HEK293 (cell line): ENCODE results near the gene DIS3L2.

ENCODE experiments used
- CTCF ChIA-PET: fragments of 350-600 bp; formaldehyde crosslinking; extraction: SDS; loops from one replicate; lab custom pipeline; 2021; ENCODE audit warnings: antibody characterized with exemption; lab: Yijun Ruan, JAX
- POLR2A ChIA-PET: fragments of 300-600 bp; formaldehyde crosslinking; extraction: SDS; loops from one replicate; lab custom pipeline; 2020; ENCODE audit warnings: antibody characterized with exemption, inconsistent platforms; lab: Yijun Ruan, JAX
- H3K27ac ChIP-seq: fragments of 200-500 bp; sonication (Bioruptor generic); 2 replicates; pipeline ENCODE4 v1.5.1; 2014; ENCODE audit warnings: low read depth, low read length, control low read depth, inconsistent platforms; ENCODE audit errors: extremely low read depth
- H3K36me3 ChIP-seq, 2 experiments: fragments of 200-500 bp in 1 of 2; sonication (Bioruptor generic) in 1 of 2; 1 replicate in 1 of 2; 2 replicates in 1 of 2; pipeline ENCODE4 v1.5.1; 2014 to 2017; ENCODE audit warnings: inconsistent platforms in 2 of 2, low read length in 2 of 2; ENCODE audit not compliant: control insufficient read depth in 2 of 2, insufficient read depth in 1 of 2
- H3K4me1 ChIP-seq: fragments of 200-500 bp; sonication (Bioruptor generic); 2 replicates; pipeline ENCODE4 v1.5.1; 2014; ENCODE audit warnings: mild to moderate bottlenecking, low read length, inconsistent platforms; ENCODE audit not compliant: control insufficient read depth, insufficient read depth
- H3K4me3 ChIP-seq: 2 replicates; pipeline ENCODE4 v1.5.1; 2011; ENCODE audit warnings: low read depth, mild to moderate bottlenecking, control low read depth, low read length, moderate library complexity
- H3K9me3 ChIP-seq: fragments of 200-500 bp; sonication (Bioruptor generic); 2 replicates; pipeline ENCODE4 v1.5.1; 2014; ENCODE audit warnings: low read depth, low read length, inconsistent platforms; ENCODE audit not compliant: control insufficient read depth, insufficient read depth
- FEZF1 ChIP-seq: fragments of 450-650 bp; formaldehyde crosslinking; IDR thresholded peaks from 2 replicates; pipeline ENCODE4 v1.5.1; 2016; ENCODE audit warnings: missing biosample characterization, missing genetic modification characterization
- GLI2 ChIP-seq: fragments of 450-650 bp; formaldehyde crosslinking; IDR thresholded peaks from 2 replicates; pipeline ENCODE4; 2017; ENCODE audit warnings: missing biosample characterization, missing genetic modification characterization, low read depth, borderline replicate concordance
- IKZF3 ChIP-seq: fragments of 450-650 bp; IDR thresholded peaks from 2 replicates; pipeline ENCODE4 v1.5.0; 2018; ENCODE audit warnings: missing biosample characterization, mild to moderate bottlenecking, missing genetic modification characterization, moderate library complexity
- KLF7 ChIP-seq: fragments of 450-650 bp; formaldehyde crosslinking; IDR thresholded peaks from 2 replicates; pipeline ENCODE4 v1.5.1; 2016; ENCODE audit warnings: missing biosample characterization, missing genetic modification characterization, borderline replicate concordance
- KLF9 ChIP-seq: fragments of 450-650 bp; formaldehyde crosslinking; IDR thresholded peaks from 2 replicates; pipeline ENCODE4 v1.5.1; 2016; ENCODE audit warnings: missing biosample characterization, missing genetic modification characterization, low read depth
- MEIS1 ChIP-seq: sonication (generic); formaldehyde crosslinking; IDR thresholded peaks from 2 replicates; pipeline ENCODE4 v1.8.1; 2022; ENCODE audit warnings: missing genetic modification reagents, mild to moderate bottlenecking, borderline replicate concordance
- OVOL3 ChIP-seq: fragments of 450-650 bp; formaldehyde crosslinking; IDR thresholded peaks from 2 replicates; pipeline ENCODE4 v1.5.1; 2016; ENCODE audit warnings: missing biosample characterization, missing genetic modification characterization
- TCF7L2 ChIP-seq: IDR thresholded peaks from 2 replicates; pipeline ENCODE4 v1.6.1; 2011; ENCODE audit warnings: low read depth, mild to moderate bottlenecking, inconsistent platforms, low read length, moderate library complexity, borderline replicate concordance
- YY1 ChIP-seq: fragments of 450-650 bp; formaldehyde crosslinking; IDR thresholded peaks from 2 replicates; pipeline ENCODE4 v1.5.1; 2018; ENCODE audit warnings: missing biosample characterization, missing genetic modification characterization
- ZBTB7A ChIP-seq: fragments of 450-650 bp; formaldehyde crosslinking; IDR thresholded peaks from 2 replicates; pipeline ENCODE4 v1.5.1; 2016; ENCODE audit warnings: low read depth, missing biosample characterization, missing genetic modification characterization
- ZFP69B ChIP-seq: fragments of 450-650 bp; formaldehyde crosslinking; IDR thresholded peaks from 2 replicates; pipeline ENCODE4 v1.5.1; 2016; ENCODE audit warnings: missing biosample characterization, missing genetic modification characterization
- ZNF112 ChIP-seq: fragments of 450-650 bp; formaldehyde crosslinking; IDR thresholded peaks from 2 replicates; pipeline ENCODE4 v1.5.0; 2017; ENCODE audit warnings: missing biosample characterization, missing genetic modification characterization
- ZNF16 ChIP-seq: fragments of 450-650 bp; formaldehyde crosslinking; IDR thresholded peaks from 2 replicates; pipeline ENCODE4 v1.5.1; 2016; ENCODE audit warnings: low read depth, missing biosample characterization, missing genetic modification characterization
- ZNF169 ChIP-seq: fragments of 450-650 bp; formaldehyde crosslinking; IDR thresholded peaks from 2 replicates; pipeline ENCODE4 v1.5.1; 2016; ENCODE audit warnings: missing biosample characterization, missing genetic modification characterization
- ZNF174 ChIP-seq: fragments of 450-650 bp; formaldehyde crosslinking; IDR thresholded peaks from 2 replicates; pipeline ENCODE4 v1.5.0; 2017; ENCODE audit warnings: missing biosample characterization, mild to moderate bottlenecking, missing genetic modification characterization
- ZNF175 ChIP-seq: fragments of 450-650 bp; formaldehyde crosslinking; IDR thresholded peaks from 2 replicates; pipeline ENCODE4 v1.5.1; 2016; ENCODE audit warnings: missing biosample characterization, missing genetic modification characterization
- ZNF23 ChIP-seq: fragments of 450-650 bp; formaldehyde crosslinking; IDR thresholded peaks from 2 replicates; pipeline ENCODE4 v1.5.1; 2016; ENCODE audit warnings: missing biosample characterization, missing genetic modification characterization, borderline replicate concordance
- ZNF341 ChIP-seq: fragments of 450-650 bp; formaldehyde crosslinking; IDR thresholded peaks from 2 replicates; pipeline ENCODE4; 2016; ENCODE audit warnings: low read depth, missing biosample characterization, missing genetic modification characterization
- ZNF354C ChIP-seq: fragments of 450-650 bp; formaldehyde crosslinking; IDR thresholded peaks from 2 replicates; pipeline ENCODE4 v1.5.1; 2016; ENCODE audit warnings: missing biosample characterization, missing genetic modification characterization, low read depth, borderline replicate concordance
- ZNF404 ChIP-seq: fragments of 450-650 bp; formaldehyde crosslinking; IDR thresholded peaks from 2 replicates; pipeline ENCODE4 v1.5.1; 2017; ENCODE audit warnings: missing biosample characterization, missing genetic modification characterization
- ZNF701 ChIP-seq: fragments of 450-650 bp; formaldehyde crosslinking; IDR thresholded peaks from 2 replicates; pipeline ENCODE4 v1.5.1; 2016; ENCODE audit warnings: missing biosample characterization, missing genetic modification characterization
- TF ChIP-seq, protein P1 (sequence below): fragments of 450-650 bp; formaldehyde crosslinking; IDR thresholded peaks from 2 replicates; pipeline ENCODE4 v1.5.1; 2017; ENCODE audit warnings: missing biosample characterization, missing genetic modification characterization
- TF ChIP-seq, protein P2 (sequence below): fragments of 450-650 bp; formaldehyde crosslinking; IDR thresholded peaks from 2 replicates; pipeline ENCODE4 v1.5.1; 2017; ENCODE audit warnings: missing biosample characterization, missing genetic modification characterization
- TF ChIP-seq, protein P3 (sequence below): fragments of 450-650 bp; formaldehyde crosslinking; IDR thresholded peaks from 2 replicates; pipeline ENCODE4 v1.5.1; 2016; ENCODE audit warnings: missing biosample characterization, missing genetic modification characterization
- TF ChIP-seq, protein P4 (sequence below): fragments of 450-650 bp; formaldehyde crosslinking; IDR thresholded peaks from 2 replicates; pipeline ENCODE4 v1.5.1; 2016; ENCODE audit warnings: missing biosample characterization, missing genetic modification characterization
- TF ChIP-seq, protein P5 (sequence below): fragments of 450-650 bp; formaldehyde crosslinking; IDR thresholded peaks from 2 replicates; pipeline ENCODE4 v1.5.1; 2016; ENCODE audit warnings: missing biosample characterization, missing genetic modification characterization
- TF ChIP-seq, protein P6 (sequence below): fragments of 450-650 bp; formaldehyde crosslinking; IDR thresholded peaks from 2 replicates; pipeline ENCODE4 v1.5.1; 2016; ENCODE audit warnings: missing biosample characterization, missing genetic modification characterization

Gene DIS3L2

DNA sequence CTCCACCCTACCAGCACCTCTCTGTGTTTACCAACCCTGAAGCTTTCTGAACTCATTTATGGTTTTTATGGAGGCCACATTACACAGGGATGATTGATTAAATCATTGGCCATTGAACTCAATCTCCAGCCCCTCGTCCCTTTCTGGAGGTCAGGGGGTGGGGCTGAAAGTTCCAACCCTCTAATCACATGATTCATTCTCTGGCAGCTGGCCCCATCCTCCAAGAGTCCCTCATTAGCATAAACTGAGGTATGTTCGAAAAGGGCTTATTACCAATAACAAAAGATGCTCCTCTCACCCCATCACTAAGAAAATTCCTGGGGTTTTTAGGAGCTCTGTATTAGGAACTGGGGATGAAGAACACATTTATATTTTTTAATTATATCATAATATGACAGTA lies 92.3 kb downstream of the DIS3L2 start (continued):
- TF ChIP-seq, protein P1, sequence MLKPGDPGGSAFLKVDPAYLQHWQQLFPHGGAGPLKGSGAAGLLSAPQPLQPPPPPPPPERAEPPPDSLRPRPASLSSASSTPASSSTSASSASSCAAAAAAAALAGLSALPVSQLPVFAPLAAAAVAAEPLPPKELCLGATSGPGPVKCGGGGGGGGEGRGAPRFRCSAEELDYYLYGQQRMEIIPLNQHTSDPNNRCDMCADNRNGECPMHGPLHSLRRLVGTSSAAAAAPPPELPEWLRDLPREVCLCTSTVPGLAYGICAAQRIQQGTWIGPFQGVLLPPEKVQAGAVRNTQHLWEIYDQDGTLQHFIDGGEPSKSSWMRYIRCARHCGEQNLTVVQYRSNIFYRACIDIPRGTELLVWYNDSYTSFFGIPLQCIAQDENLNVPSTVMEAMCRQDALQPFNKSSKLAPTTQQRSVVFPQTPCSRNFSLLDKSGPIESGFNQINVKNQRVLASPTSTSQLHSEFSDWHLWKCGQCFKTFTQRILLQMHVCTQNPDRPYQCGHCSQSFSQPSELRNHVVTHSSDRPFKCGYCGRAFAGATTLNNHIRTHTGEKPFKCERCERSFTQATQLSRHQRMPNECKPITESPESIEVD (tag by site-specific recombination): no peak
- TF ChIP-seq ZNF16 (tag by site-specific recombination) (no peak), ZNF341 (no peak), YY1 (tag by site-specific recombination) (no peak), ZNF112 (no peak), IKZF3 (tag by site-specific recombination) (no peak), ZNF23 (tag by site-specific recombination) (no peak), MEIS1 (no peak), KLF7 (tag by site-specific recombination) (no peak), ZNF701 (no peak), ZNF404 (tag by site-specific recombination) (no peak)
- TF ChIP-seq, protein P2, sequence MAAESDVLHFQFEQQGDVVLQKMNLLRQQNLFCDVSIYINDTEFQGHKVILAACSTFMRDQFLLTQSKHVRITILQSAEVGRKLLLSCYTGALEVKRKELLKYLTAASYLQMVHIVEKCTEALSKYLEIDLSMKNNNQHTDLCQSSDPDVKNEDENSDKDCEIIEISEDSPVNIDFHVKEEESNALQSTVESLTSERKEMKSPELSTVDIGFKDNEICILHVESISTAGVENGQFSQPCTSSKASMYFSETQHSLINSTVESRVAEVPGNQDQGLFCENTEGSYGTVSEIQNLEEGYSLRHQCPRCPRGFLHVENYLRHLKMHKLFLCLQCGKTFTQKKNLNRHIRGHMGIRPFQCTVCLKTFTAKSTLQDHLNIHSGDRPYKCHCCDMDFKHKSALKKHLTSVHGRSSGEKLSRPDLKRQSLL (tag by site-specific recombination): no peak
- TF ChIP-seq, protein P3, sequence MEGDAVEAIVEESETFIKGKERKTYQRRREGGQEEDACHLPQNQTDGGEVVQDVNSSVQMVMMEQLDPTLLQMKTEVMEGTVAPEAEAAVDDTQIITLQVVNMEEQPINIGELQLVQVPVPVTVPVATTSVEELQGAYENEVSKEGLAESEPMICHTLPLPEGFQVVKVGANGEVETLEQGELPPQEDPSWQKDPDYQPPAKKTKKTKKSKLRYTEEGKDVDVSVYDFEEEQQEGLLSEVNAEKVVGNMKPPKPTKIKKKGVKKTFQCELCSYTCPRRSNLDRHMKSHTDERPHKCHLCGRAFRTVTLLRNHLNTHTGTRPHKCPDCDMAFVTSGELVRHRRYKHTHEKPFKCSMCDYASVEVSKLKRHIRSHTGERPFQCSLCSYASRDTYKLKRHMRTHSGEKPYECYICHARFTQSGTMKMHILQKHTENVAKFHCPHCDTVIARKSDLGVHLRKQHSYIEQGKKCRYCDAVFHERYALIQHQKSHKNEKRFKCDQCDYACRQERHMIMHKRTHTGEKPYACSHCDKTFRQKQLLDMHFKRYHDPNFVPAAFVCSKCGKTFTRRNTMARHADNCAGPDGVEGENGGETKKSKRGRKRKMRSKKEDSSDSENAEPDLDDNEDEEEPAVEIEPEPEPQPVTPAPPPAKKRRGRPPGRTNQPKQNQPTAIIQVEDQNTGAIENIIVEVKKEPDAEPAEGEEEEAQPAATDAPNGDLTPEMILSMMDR: no peak
- TF ChIP-seq, protein P4, sequence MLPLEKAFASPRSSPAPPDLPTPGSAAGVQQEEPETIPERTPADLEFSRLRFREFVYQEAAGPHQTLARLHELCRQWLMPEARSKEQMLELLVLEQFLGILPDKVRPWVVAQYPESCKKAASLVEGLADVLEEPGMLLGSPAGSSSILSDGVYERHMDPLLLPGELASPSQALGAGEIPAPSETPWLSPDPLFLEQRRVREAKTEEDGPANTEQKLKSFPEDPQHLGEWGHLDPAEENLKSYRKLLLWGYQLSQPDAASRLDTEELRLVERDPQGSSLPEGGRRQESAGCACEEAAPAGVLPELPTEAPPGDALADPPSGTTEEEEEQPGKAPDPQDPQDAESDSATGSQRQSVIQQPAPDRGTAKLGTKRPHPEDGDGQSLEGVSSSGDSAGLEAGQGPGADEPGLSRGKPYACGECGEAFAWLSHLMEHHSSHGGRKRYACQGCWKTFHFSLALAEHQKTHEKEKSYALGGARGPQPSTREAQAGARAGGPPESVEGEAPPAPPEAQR: no peak
- TF ChIP-seq, all 188 proteins: peak for 0

DNA sequence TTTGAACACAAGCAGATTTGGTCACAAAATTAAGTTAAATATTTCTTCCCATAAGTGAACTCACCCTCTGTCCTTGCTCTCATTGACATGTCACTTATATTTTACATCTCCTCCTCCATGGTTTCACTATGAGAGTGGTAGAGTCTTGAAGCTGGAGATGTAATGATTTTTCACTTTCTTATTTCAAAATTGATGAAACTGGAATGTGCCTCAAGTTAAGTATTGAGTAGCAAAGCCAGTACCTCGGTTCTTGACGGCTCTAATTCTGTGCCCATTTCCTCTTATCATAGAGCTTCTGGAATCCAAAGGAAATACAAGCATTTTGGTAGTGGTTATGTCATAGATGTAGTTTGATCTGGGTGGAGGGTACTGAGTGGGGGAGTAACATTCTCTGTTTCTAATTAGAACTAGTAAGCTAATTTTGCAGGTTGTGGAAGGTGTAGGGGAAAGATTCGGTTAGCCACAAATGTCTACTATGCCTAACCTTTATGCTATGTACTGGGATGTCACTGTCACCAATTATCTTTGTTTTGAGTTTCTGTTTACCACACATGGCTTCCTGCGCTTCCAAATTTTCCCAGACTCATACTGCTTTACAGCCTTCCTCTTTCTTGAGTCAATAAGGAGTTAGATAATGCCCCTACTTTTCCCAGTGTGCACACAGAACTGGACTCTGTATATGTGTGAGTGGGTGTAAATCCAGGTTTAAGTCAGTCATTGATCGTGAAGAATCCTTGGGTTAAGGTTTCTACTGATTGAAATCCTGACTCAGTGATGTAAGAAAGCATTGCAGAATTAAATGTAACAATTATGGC lies 96.8 kb downstream of the DIS3L2 start:
- no peaks in the 10 kb centered on the region for H3K9me3 ChIP-seq
- ChIA-PET POLR2A (no interaction called here), CTCF (interaction anchor here (0.7 to 0.9 kb wide), 2 partner anchors 29 to 128 kb away, joined by 3 read pairs; no protein-coding TSS in a partner anchor)
- no peak overlapping the region for H3K27ac ChIP-seq
- no peaks in the 10 kb centered on the region for H3K36me3 ChIP-seq
- H3K4me1 ChIP-seq: no peaks in the 10 kb centered on the region; the same call in 1 of the 2 replicates
- no peak overlapping the region for H3K4me3 ChIP-seq
- TF ChIP-seq KLF9 (tag by site-specific recombination): no peak
- no peak for TF ChIP-seq ZNF174 (tag by site-specific recombination)
- TF ChIP-seq TCF7L2: no peak
- no peak for TF ChIP-seq ZBTB7A (tag by site-specific recombination)
- no peak for TF ChIP-seq ZNF175
- TF ChIP-seq, protein P5, sequence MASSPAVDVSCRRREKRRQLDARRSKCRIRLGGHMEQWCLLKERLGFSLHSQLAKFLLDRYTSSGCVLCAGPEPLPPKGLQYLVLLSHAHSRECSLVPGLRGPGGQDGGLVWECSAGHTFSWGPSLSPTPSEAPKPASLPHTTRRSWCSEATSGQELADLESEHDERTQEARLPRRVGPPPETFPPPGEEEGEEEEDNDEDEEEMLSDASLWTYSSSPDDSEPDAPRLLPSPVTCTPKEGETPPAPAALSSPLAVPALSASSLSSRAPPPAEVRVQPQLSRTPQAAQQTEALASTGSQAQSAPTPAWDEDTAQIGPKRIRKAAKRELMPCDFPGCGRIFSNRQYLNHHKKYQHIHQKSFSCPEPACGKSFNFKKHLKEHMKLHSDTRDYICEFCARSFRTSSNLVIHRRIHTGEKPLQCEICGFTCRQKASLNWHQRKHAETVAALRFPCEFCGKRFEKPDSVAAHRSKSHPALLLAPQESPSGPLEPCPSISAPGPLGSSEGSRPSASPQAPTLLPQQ (tag by site-specific recombination): no peak
- TF ChIP-seq OVOL3 (tag by site-specific recombination): no peak
- TF ChIP-seq, protein P6, sequence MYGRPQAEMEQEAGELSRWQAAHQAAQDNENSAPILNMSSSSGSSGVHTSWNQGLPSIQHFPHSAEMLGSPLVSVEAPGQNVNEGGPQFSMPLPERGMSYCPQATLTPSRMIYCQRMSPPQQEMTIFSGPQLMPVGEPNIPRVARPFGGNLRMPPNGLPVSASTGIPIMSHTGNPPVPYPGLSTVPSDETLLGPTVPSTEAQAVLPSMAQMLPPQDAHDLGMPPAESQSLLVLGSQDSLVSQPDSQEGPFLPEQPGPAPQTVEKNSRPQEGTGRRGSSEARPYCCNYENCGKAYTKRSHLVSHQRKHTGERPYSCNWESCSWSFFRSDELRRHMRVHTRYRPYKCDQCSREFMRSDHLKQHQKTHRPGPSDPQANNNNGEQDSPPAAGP (tag by site-specific recombination): no peak
- no peak for TF ChIP-seq ZNF354C (tag by site-specific recombination)
- no peak for TF ChIP-seq ZFP69B
- TF ChIP-seq FEZF1: no peak
- no peak for TF ChIP-seq GLI2 (tag by site-specific recombination)
- TF ChIP-seq ZNF169 (tag by site-specific recombination): no peak
